Left ventricle myocardium inferior (tissue), 1 donor: ENCODE data around the gene MGAT4C. TPM values are rescaled to one million over a fixed set of nuclear protein-coding genes. Genes with fewer than 3 reads are reported as not detected.
A peak's percentile ranks its signal among the peaks of the same experiment; 100 is the strongest.

Experiments
- DNase-seq: peaks from one replicate; pipeline ENCODE4 v3.0.0-alpha.2; 2020
- H3K27ac ChIP-seq: fragments of 200-600 bp; replicated peaks from 2 replicates; pipeline ENCODE4 v1.8.0; 2021
- H3K27me3 ChIP-seq: fragments of 200-600 bp; 2 replicates; pipeline ENCODE4 v1.8.0; 2021; ENCODE audit warnings: low read depth
- H3K36me3 ChIP-seq: fragments of 200-600 bp; 2 replicates; pipeline ENCODE4 v1.8.0; 2021
- H3K4me1 ChIP-seq: fragments of 200-600 bp; 2 replicates; pipeline ENCODE4 v1.8.0; 2021
- H3K4me3 ChIP-seq: fragments of 200-600 bp; 2 replicates; pipeline ENCODE4 v1.8.0; 2021; ENCODE audit warnings: mild to moderate bottlenecking, moderate library complexity
- H3K9me3 ChIP-seq: fragments of 200-600 bp; replicated peaks from 2 replicates; pipeline ENCODE4 v1.8.0; 2021
- CTCF ChIP-seq: fragments of 200-600 bp; IDR thresholded peaks from 2 replicates; pipeline ENCODE4 v1.8.0; 2021; ENCODE audit warnings: antibody characterized with exemption, mild to moderate bottlenecking, borderline replicate concordance
- intact Hi-C: fragments of 100-400 bp; cut with micrococcal nuclease; formaldehyde crosslinking; loops from one replicate; pipeline ENCODE4 v1.11.0; 2022
- total RNA-seq: library from RNA; stranded (reverse); fragmentation: NEBNext Ultra II Directional; extraction: Animal tissue kit (Norgen Biotek cat#: 25700); gene quantifications from one replicate; pipeline ENCODE4 v1.2.1, GENCODE V29; 2021
- donor health status: DM: no; HTN: yes; CAD: no; lungs with severe emphysema.

The MGAT4C gene
- total RNA-seq, 1 donor from 2014 or later: 5.4 TPM

GRCh38 chr12:86283620-86284019 is 27.4 kb upstream of the MGAT4C start:
- no peak for TF ChIP-seq CTCF
- no peaks in the 10 kb centered on the region for H3K4me1 ChIP-seq
- H3K9me3 ChIP-seq: peaks cover 3% of the 10 kb centered on the region
- H3K36me3 ChIP-seq: no peaks in the 10 kb centered on the region
- intact Hi-C loops: no loop called here
- no peak overlapping the region for H3K27ac ChIP-seq
- H3K4me3 ChIP-seq: no peak overlapping the region
- H3K27me3 ChIP-seq: no peaks in the 10 kb centered on the region
- no peak for DNase-seq

GRCh38 chr12:86275356-86275755 is 19.2 kb upstream of the MGAT4C start:
- no peak for TF ChIP-seq CTCF
- H3K4me3 ChIP-seq: no peak overlapping the region
- no peak overlapping the region for H3K27ac ChIP-seq
- intact Hi-C loops: no loop called here
- H3K36me3 ChIP-seq: no peaks in the 10 kb centered on the region
- H3K4me1 ChIP-seq: no peaks in the 10 kb centered on the region
- no peaks in the 10 kb centered on the region for H3K27me3 ChIP-seq
- DNase-seq: no peak
- no peaks in the 10 kb centered on the region for H3K9me3 ChIP-seq

GRCh38 chr12:86265329-86265695 is 9.1 kb upstream of the MGAT4C start:
- DNase-seq: no peak
- Histone ChIP-seq H3K27ac (no peak overlapping the region), H3K4me3 (no peak overlapping the region), H3K27me3 (no peaks in the 10 kb centered on the region), H3K9me3 (no peaks in the 10 kb centered on the region), H3K4me1 (no peaks in the 10 kb centered on the region), H3K36me3 (no peaks in the 10 kb centered on the region)
- TF ChIP-seq CTCF: no peak
- intact Hi-C loops: no loop called here

DNA sequence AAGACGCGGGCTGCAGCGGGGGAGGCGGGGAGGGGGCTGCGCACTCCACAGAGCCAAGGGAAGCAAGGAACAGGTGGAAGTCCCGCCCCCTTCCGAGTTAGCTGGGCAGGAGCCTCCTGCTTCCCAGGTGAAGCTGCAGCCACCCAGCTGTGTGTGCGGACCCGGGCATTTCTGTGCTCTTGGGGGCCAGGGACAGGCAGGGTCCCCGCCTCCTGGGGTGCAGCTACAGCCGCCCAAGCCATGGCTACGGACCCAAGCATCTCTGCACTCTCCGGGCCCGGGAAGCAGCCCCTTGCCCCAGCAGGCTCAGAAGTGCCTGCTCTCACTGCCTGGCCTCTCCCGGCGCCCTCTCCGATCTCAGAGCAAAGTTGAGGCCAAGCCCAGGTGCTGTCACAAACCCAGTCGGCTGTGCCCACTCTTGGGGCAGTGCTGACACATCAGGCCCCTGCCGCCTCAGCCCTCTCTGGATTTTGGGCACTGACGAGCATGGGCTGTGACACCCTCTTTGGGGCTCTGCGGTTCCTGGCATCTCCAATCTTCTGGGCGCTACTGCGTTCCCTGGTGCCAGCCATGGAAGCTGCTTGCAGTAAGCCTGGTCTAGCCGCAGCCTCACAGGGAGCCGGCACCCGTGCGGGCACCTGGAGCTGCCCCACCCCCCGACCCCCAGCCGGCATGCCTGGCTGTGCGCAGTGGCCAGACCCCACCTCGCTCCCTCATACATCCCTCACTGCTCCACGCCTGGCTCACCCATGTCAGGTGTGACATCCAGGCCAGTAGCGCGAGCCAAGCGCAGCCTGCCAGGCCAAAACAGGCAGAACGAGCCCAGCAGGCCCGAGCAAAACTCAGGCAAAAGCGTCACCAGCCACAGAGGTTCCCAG is 8.5 kb upstream of the MGAT4C start:
- no peaks in the 10 kb centered on the region for H3K27me3 ChIP-seq
- TF ChIP-seq CTCF: no peak
- H3K27ac ChIP-seq: no peak overlapping the region
- DNase-seq: peak; percentile 12
- H3K36me3 ChIP-seq: no peaks in the 10 kb centered on the region
- no peaks in the 10 kb centered on the region for H3K4me1 ChIP-seq
- H3K4me3 ChIP-seq: peak overlapping the region; percentile 43
- intact Hi-C loops: no loop called here
- H3K9me3 ChIP-seq: no peaks in the 10 kb centered on the region

GRCh38 chr12:86261578-86261977 is 5.4 kb upstream of the MGAT4C start:
- TF ChIP-seq CTCF: no peak
- Histone ChIP-seq H3K9me3 (no peaks in the 10 kb centered on the region), H3K4me3 (no peak overlapping the region), H3K27me3 (no peaks in the 10 kb centered on the region), H3K36me3 (no peaks in the 10 kb centered on the region), H3K4me1 (peaks cover 4% of the 10 kb centered on the region), H3K27ac (no peak overlapping the region)
- intact Hi-C loops: no loop called here
- no peak for DNase-seq
